KMS-11 (cell line): ENCODE data around the gene TKT.
"Not testable (repeated sequence)": the region's sequence is repeated elsewhere in the genome, so short reads cannot be mapped to it uniquely, and the experiment has no call there.

Source experiments
- H2AFZ ChIP-seq: fragments of 200-600 bp; sonication (generic); 2 replicates; pipeline ENCODE4 v1.6.1; 2016; ENCODE audit warnings: antibody characterized with exemption, mixed run types, low read depth
- H3K27ac ChIP-seq: fragments of 200-600 bp; sonication (generic); 2 replicates; pipeline ENCODE4 v1.6.1; 2016; ENCODE audit warnings: mild to moderate bottlenecking, mixed run types
- H3K27me3 ChIP-seq: fragments of 200-600 bp; sonication (generic); 2 replicates; pipeline ENCODE4 v1.6.1; 2017; ENCODE audit warnings: mild to moderate bottlenecking, low read depth, mixed run types, moderate library complexity; ENCODE audit not compliant: insufficient read depth
- H3K36me3 ChIP-seq: fragments of 200-600 bp; sonication (generic); 2 replicates; pipeline ENCODE4 v1.6.1; 2017; ENCODE audit warnings: mild to moderate bottlenecking, mixed run types; ENCODE audit not compliant: insufficient read depth
- H3K4me1 ChIP-seq: fragments of 200-600 bp; sonication (generic); 2 replicates; pipeline ENCODE4 v1.6.1; 2016; ENCODE audit warnings: mild to moderate bottlenecking, low read depth, mixed run types; ENCODE audit not compliant: poor library complexity, severe bottlenecking
- H3K4me2 ChIP-seq: fragments of 200-600 bp; sonication (generic); 2 replicates; pipeline ENCODE4 v1.7.0; 2016; ENCODE audit warnings: mild to moderate bottlenecking, mixed run types
- H3K4me3 ChIP-seq: fragments of 200-600 bp; sonication (generic); IDR thresholded peaks from 2 replicates; pipeline ENCODE4 v1.6.1; 2017; ENCODE audit warnings: low read depth, low read length, mixed read lengths; ENCODE audit not compliant: insufficient read depth
- H3K79me2 ChIP-seq: fragments of 200-600 bp; sonication (generic); 2 replicates; pipeline ENCODE4 v1.6.1; 2016; ENCODE audit warnings: low read depth, mixed run types; ENCODE audit not compliant: insufficient read depth
- H3K9ac ChIP-seq: fragments of 200-600 bp; sonication (generic); 2 replicates; pipeline ENCODE4 v1.6.1; 2016; ENCODE audit warnings: mild to moderate bottlenecking, mixed run types
- H4K20me1 ChIP-seq: fragments of 200-600 bp; sonication (generic); 2 replicates; pipeline ENCODE4 v1.6.1; 2016; ENCODE audit warnings: mild to moderate bottlenecking, mixed run types; ENCODE audit not compliant: insufficient read depth
- CTCF ChIP-seq: fragments of 200-600 bp; sonication (generic); conservative IDR thresholded peaks from 2 replicates; pipeline ENCODE4 v1.6.1; 2017; ENCODE audit warnings: low read depth, mild to moderate bottlenecking, antibody characterized with exemption, low read length, moderate library complexity, mixed read lengths

Gene TKT

GRCh38 chr3:53274938-53275605, 19.2 kb upstream of the TKT start:
- Histone ChIP-seq H2AFZ (no peak overlapping the region), H3K36me3 (no peaks in the 10 kb centered on the region), H3K4me1 (peaks cover 15% of the 10 kb centered on the region), H3K4me3 (no peak overlapping the region), H3K9ac (no peak overlapping the region), H3K27me3 (no peaks in the 10 kb centered on the region), H4K20me1 (no peaks in the 10 kb centered on the region), H3K27ac (no peak overlapping the region), H3K79me2 (no peaks in the 10 kb centered on the region), H3K4me2 (no peak overlapping the region)
- TF ChIP-seq CTCF = no peak

GRCh38 chr3:53273146-53273670, 17.4 kb upstream of the TKT start:
- no peak for TF ChIP-seq CTCF
- Histone ChIP-seq H4K20me1 (no peaks in the 10 kb centered on the region), H3K4me2 (no peak overlapping the region), H3K27ac (no peak overlapping the region), H3K27me3 (no peaks in the 10 kb centered on the region), H3K9ac (no peak overlapping the region), H3K36me3 (no peaks in the 10 kb centered on the region), H3K4me1 (peaks cover 28% of the 10 kb centered on the region), H3K79me2 (no peaks in the 10 kb centered on the region), H3K4me3 (no peak overlapping the region), H2AFZ (no peak overlapping the region)

- Histone ChIP-seq H3K27me3 (no peaks in the 10 kb centered on the region), H3K36me3 (no peaks in the 10 kb centered on the region), H2AFZ (peak overlapping the region; percentile 76), H3K4me3 (peak overlapping the region; percentile 28), H3K4me2 (peak overlapping the region; percentile 92), H3K9ac (peak overlapping the region; percentile 96), H3K79me2 (no peaks in the 10 kb centered on the region), H3K4me1 (peaks cover 28% of the 10 kb centered on the region), H4K20me1 (no peaks in the 10 kb centered on the region), H3K27ac (peak overlapping the region; percentile 100)
- TF ChIP-seq CTCF = no peak
Observed at GRCh38 chr3:53269888-53270880, 14.4 kb upstream of the TKT start.

- H4K20me1 ChIP-seq, H3K79me2 ChIP-seq, H2AFZ ChIP-seq, H3K4me3 ChIP-seq, H3K36me3 ChIP-seq, H3K27me3 ChIP-seq: not testable (repeated sequence)
- peaks cover 28% of the 10 kb centered on the region for H3K4me1 ChIP-seq
- H3K9ac ChIP-seq = peak overlapping the region; percentile 96; the same call in 1 of the 2 replicates
- peak overlapping the region; percentile 92; the same call in 1 of the 2 replicates for H3K4me2 ChIP-seq
- peak overlapping the region; percentile 100 for H3K27ac ChIP-seq
Observed at GRCh38 chr3:53269193-53269592, 13.4 kb upstream of the TKT start.
